HepG2 (cell line): Measurements from ENCODE around the gene STXBP2. TPM values are rescaled to one million over a fixed set of nuclear protein-coding genes. Genes with fewer than 3 reads are reported as not detected.
A peak's percentile ranks its signal among the peaks of the same experiment; 100 is the strongest.

Source experiments
- ASH2L ChIP-seq: fragments of 300-600, 200-600 bp; sonication (generic); IDR thresholded peaks from 2 replicates; pipeline ENCODE4 v1.7.0; 2017; ENCODE audit warnings: low read depth, mild to moderate bottlenecking, moderate library complexity, mixed read lengths, low read length; ENCODE audit not compliant: insufficient read length
- CREB1 ChIP-seq, 2 experiments: fragments of 450-650 bp in 1 of 2; IDR thresholded peaks; 2 replicates each; pipeline ENCODE4 v1.6.1; 2016 to 2017; ENCODE audit warnings: control low read depth in 1 of 2, mild to moderate bottlenecking in 1 of 2, missing compliant biosample characterization in 1 of 2, missing genetic modification characterization in 1 of 2
- MTA3 ChIP-seq: sonication (generic); formaldehyde crosslinking; IDR thresholded peaks from 2 replicates; pipeline ENCODE4 v1.4.0; 2020; ENCODE audit warnings: missing genetic modification reagents
- ZBTB21 ChIP-seq: sonication (generic); formaldehyde crosslinking; IDR thresholded peaks from 2 replicates; pipeline ENCODE4 v1.4.0; 2020; ENCODE audit warnings: missing genetic modification reagents
- ZNF264 ChIP-seq: sonication (generic); formaldehyde crosslinking; IDR thresholded peaks from 2 replicates; pipeline ENCODE4 v1.4.0; 2020; ENCODE audit warnings: missing genetic modification reagents
- ZNF879 ChIP-seq: sonication (generic); formaldehyde crosslinking; IDR thresholded peaks from 2 replicates; pipeline ENCODE4 v1.8.1; 2023; ENCODE audit warnings: missing genetic modification reagents
- polyA plus RNA-seq, 8 experiments: library from polyadenylated mRNA; depleted of rRNA in 3 of 8; stranded (reverse) in 7 of 8; unstranded in 1 of 8; fragments of >200 nt; fragmentation: Illumina TruSeq in 4 of 8; extraction: Trizol in 4 of 8; gene quantifications; 2 replicates each; pipeline versions ENCODE4 v1.2.1 to v1.2.3, GENCODE V29; 2011 to 2016; ENCODE audit warnings: low read depth in 4 of 8, missing spikeins in 1 of 8, mixed read lengths in 1 of 8; ENCODE audit not compliant: insufficient read depth in 1 of 8
- total RNA-seq, 5 experiments: library from RNA; depleted of rRNA; stranded (reverse); fragments of >200 nt; fragmentation: Illumina TruSeq; extraction: Trizol; gene quantifications; 2 replicates each; pipeline ENCODE4 v1.2.3, GENCODE V29; 2016; ENCODE audit warnings: low read depth in 1 of 5
- TF ChIP-seq, protein P1 (sequence below): sonication (generic); formaldehyde crosslinking; IDR thresholded peaks from 2 replicates; pipeline ENCODE4 v1.5.1; 2020; ENCODE audit warnings: mild to moderate bottlenecking, missing genetic modification reagents, moderate library complexity
- TF ChIP-seq, protein P2 (sequence below): sonication (generic); formaldehyde crosslinking; IDR thresholded peaks from 2 replicates; pipeline ENCODE4 v1.4.0; 2020; ENCODE audit warnings: mild to moderate bottlenecking, missing genetic modification reagents
- TF ChIP-seq, protein P3 (sequence below): sonication (generic); formaldehyde crosslinking; IDR thresholded peaks from 2 replicates; pipeline ENCODE4 v1.4.0; 2020; ENCODE audit warnings: missing genetic modification reagents, borderline replicate concordance
- TF ChIP-seq, protein P4 (sequence below): sonication (generic); formaldehyde crosslinking; IDR thresholded peaks from 2 replicates; pipeline ENCODE4 v1.4.0; 2020; ENCODE audit warnings: missing genetic modification reagents
- TF ChIP-seq, protein P5 (sequence below): IDR thresholded peaks from 2 replicates; pipeline ENCODE4 v1.6.1; 2016; ENCODE audit warnings: low read depth

The STXBP2 gene
- total and polyA plus RNA-seq, 2 of the 13 experiments (the other 11 are each of a cell fraction or from before 2014, with no cell fraction given), result 22.8 to 40.1 TPM

DNA sequence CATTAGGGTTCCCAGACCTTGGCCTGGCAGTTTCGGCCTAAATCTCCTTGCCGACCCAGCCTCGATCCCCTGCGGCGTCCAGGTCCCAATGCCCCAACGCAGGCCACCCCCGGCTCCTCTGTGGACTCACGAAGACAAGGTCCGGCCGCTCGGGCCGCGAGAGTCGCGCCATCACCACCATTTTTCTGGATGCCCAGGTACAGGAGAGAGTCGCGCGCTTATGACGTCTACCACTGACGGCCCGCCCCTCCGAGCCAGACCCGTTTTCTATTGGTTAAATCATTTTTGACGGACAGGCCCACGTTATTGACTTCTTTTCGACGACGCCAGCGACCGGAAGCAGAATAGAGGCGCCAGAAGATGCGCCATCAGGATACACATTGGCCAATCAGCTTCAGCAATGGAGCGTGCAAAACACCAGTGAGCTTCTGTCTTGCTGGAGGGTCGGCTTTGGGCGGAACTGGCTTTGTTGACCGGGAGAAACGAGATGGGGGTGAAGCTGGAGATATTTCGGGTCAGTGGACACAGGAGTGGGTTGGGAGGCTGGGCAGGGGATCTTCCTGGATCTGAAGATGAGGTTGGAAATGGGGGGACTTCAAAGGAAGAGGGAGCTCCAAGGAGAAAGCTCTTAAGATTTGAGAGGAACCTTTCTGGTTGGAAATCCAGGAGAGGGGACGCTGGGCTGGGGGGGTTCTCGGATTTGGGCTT, 7.4 kb upstream of the STXBP2 start, which contains the start of the genes PET100 and XAB2 (continued):
- TF ChIP-seq, protein P1, sequence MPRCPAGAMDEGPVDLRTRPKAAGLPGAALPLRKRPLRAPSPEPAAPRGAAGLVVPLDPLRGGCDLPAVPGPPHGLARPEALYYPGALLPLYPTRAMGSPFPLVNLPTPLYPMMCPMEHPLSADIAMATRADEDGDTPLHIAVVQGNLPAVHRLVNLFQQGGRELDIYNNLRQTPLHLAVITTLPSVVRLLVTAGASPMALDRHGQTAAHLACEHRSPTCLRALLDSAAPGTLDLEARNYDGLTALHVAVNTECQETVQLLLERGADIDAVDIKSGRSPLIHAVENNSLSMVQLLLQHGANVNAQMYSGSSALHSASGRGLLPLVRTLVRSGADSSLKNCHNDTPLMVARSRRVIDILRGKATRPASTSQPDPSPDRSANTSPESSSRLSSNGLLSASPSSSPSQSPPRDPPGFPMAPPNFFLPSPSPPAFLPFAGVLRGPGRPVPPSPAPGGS (CRISPR knock-in tag), result 0 out of 2 replicates have a peak, but pooled peaks have one; percentile 46
- TF ChIP-seq, protein P2, sequence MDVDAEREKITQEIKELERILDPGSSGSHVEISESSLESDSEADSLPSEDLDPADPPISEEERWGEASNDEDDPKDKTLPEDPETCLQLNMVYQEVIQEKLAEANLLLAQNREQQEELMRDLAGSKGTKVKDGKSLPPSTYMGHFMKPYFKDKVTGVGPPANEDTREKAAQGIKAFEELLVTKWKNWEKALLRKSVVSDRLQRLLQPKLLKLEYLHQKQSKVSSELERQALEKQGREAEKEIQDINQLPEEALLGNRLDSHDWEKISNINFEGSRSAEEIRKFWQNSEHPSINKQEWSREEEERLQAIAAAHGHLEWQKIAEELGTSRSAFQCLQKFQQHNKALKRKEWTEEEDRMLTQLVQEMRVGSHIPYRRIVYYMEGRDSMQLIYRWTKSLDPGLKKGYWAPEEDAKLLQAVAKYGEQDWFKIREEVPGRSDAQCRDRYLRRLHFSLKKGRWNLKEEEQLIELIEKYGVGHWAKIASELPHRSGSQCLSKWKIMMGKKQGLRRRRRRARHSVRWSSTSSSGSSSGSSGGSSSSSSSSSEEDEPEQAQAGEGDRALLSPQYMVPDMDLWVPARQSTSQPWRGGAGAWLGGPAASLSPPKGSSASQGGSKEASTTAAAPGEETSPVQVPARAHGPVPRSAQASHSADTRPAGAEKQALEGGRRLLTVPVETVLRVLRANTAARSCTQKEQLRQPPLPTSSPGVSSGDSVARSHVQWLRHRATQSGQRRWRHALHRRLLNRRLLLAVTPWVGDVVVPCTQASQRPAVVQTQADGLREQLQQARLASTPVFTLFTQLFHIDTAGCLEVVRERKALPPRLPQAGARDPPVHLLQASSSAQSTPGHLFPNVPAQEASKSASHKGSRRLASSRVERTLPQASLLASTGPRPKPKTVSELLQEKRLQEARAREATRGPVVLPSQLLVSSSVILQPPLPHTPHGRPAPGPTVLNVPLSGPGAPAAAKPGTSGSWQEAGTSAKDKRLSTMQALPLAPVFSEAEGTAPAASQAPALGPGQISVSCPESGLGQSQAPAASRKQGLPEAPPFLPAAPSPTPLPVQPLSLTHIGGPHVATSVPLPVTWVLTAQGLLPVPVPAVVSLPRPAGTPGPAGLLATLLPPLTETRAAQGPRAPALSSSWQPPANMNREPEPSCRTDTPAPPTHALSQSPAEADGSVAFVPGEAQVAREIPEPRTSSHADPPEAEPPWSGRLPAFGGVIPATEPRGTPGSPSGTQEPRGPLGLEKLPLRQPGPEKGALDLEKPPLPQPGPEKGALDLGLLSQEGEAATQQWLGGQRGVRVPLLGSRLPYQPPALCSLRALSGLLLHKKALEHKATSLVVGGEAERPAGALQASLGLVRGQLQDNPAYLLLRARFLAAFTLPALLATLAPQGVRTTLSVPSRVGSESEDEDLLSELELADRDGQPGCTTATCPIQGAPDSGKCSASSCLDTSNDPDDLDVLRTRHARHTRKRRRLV (CRISPR knock-in tag), result 0 out of 2 replicates have a peak, but pooled peaks have one; percentile 60
- peak; percentile 62 for TF ChIP-seq ASH2L
- TF ChIP-seq ZBTB21 (CRISPR knock-in tag), result no peak; the same call in 1 of the 2 replicates
- TF ChIP-seq ZNF264 (CRISPR knock-in tag), result peak; percentile 57; the same call in 1 of the 2 replicates
- TF ChIP-seq MTA3 (CRISPR knock-in tag), result no peak
- no peak for TF ChIP-seq ZNF879 (CRISPR knock-in tag)
- TF ChIP-seq, protein P3, sequence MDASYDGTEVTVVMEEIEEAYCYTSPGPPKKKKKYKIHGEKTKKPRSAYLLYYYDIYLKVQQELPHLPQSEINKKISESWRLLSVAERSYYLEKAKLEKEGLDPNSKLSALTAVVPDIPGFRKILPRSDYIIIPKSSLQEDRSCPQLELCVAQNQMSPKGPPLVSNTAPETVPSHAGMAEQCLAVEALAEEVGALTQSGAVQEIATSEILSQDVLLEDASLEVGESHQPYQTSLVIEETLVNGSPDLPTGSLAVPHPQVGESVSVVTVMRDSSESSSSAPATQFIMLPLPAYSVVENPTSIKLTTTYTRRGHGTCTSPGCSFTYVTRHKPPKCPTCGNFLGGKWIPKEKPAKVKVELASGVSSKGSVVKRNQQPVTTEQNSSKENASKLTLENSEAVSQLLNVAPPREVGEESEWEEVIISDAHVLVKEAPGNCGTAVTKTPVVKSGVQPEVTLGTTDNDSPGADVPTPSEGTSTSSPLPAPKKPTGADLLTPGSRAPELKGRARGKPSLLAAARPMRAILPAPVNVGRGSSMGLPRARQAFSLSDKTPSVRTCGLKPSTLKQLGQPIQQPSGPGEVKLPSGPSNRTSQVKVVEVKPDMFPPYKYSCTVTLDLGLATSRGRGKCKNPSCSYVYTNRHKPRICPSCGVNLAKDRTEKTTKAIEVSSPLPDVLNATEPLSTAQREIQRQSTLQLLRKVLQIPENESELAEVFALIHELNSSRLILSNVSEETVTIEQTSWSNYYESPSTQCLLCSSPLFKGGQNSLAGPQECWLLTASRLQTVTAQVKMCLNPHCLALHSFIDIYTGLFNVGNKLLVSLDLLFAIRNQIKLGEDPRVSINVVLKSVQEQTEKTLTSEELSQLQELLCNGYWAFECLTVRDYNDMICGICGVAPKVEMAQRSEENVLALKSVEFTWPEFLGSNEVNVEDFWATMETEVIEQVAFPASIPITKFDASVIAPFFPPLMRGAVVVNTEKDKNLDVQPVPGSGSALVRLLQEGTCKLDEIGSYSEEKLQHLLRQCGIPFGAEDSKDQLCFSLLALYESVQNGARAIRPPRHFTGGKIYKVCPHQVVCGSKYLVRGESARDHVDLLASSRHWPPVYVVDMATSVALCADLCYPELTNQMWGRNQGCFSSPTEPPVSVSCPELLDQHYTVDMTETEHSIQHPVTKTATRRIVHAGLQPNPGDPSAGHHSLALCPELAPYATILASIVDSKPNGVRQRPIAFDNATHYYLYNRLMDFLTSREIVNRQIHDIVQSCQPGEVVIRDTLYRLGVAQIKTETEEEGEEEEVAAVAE, result peak; percentile 100
- TF ChIP-seq, protein P4, sequence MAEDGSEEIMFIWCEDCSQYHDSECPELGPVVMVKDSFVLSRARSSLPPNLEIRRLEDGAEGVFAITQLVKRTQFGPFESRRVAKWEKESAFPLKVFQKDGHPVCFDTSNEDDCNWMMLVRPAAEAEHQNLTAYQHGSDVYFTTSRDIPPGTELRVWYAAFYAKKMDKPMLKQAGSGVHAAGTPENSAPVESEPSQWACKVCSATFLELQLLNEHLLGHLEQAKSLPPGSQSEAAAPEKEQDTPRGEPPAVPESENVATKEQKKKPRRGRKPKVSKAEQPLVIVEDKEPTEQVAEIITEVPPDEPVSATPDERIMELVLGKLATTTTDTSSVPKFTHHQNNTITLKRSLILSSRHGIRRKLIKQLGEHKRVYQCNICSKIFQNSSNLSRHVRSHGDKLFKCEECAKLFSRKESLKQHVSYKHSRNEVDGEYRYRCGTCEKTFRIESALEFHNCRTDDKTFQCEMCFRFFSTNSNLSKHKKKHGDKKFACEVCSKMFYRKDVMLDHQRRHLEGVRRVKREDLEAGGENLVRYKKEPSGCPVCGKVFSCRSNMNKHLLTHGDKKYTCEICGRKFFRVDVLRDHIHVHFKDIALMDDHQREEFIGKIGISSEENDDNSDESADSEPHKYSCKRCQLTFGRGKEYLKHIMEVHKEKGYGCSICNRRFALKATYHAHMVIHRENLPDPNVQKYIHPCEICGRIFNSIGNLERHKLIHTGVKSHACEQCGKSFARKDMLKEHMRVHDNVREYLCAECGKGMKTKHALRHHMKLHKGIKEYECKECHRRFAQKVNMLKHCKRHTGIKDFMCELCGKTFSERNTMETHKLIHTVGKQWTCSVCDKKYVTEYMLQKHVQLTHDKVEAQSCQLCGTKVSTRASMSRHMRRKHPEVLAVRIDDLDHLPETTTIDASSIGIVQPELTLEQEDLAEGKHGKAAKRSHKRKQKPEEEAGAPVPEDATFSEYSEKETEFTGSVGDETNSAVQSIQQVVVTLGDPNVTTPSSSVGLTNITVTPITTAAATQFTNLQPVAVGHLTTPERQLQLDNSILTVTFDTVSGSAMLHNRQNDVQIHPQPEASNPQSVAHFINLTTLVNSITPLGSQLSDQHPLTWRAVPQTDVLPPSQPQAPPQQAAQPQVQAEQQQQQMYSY, result no peak
- peak; percentile 98 for TF ChIP-seq CREB1 (IDR thresholded peaks at IDR 0.05)
- peak; percentile 100 for TF ChIP-seq CREB1 (CRISPR knock-in tag; IDR thresholded peaks at IDR 0.05)
- TF ChIP-seq, protein P5, sequence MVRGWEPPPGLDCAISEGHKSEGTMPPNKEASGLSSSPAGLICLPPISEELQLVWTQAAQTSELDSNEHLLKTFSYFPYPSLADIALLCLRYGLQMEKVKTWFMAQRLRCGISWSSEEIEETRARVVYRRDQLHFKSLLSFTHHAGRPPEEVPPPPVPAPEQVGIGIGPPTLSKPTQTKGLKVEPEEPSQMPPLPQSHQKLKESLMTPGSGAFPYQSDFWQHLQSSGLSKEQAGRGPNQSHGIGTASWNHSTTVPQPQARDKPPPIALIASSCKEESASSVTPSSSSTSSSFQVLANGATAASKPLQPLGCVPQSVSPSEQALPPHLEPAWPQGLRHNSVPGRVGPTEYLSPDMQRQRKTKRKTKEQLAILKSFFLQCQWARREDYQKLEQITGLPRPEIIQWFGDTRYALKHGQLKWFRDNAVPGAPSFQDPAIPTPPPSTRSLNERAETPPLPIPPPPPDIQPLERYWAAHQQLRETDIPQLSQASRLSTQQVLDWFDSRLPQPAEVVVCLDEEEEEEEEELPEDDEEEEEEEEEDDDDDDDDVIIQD (CRISPR knock-in tag), result no peak
